SH-SY5Y (cell line): Measurements from ENCODE around the gene COL9A1.

Experiments
- GATA2 ChIP-seq: IDR thresholded peaks from 2 replicates; pipeline ENCODE4 v1.6.1; 2011; ENCODE audit warnings: mild to moderate bottlenecking, low read depth, low read length
- GATA3 ChIP-seq: IDR thresholded peaks from 2 replicates; pipeline ENCODE4 v1.6.1; 2011; ENCODE audit warnings: low read depth, mild to moderate bottlenecking, low read length, moderate library complexity

GRCh38 chr6:70210462-70210861 lies 92.4 kb downstream of the COL9A1 start:
- TF ChIP-seq GATA2 (no peak), GATA3 (no peak)
